Upper lobe of right lung (tissue), 1 donor: ENCODE data around the gene FAM76A. TPM values are rescaled to one million over a fixed set of nuclear protein-coding genes. Genes with fewer than 3 reads are reported as not detected.

Experiments
- ATAC-seq: fragments of 200-7000 bp; cut with Tn5 transposase; one replicate; pipeline ENCODE4 v1.9.1; 2020; ENCODE audit warnings: mild to moderate bottlenecking, moderate library complexity
- DNase-seq: peaks from one replicate; pipeline ENCODE4 v3.0.0-alpha.2; 2020
- H3K27ac ChIP-seq: fragments of 200-600 bp; one replicate; pipeline ENCODE4 v1.8.0; 2022
- H3K27me3 ChIP-seq: fragments of 200-600 bp; one replicate; pipeline ENCODE4 v1.8.0; 2022; ENCODE audit warnings: mild to moderate bottlenecking
- H3K36me3 ChIP-seq: fragments of 200-600 bp; one replicate; pipeline ENCODE4 v1.8.0; 2022
- H3K4me1 ChIP-seq: fragments of 200-600 bp; one replicate; pipeline ENCODE4 v1.8.0; 2022
- H3K4me3 ChIP-seq: fragments of 200-600 bp; one replicate; pipeline ENCODE4 v1.8.0; 2022; ENCODE audit warnings: mild to moderate bottlenecking
- H3K9me3 ChIP-seq: fragments of 200-600 bp; one replicate; pipeline ENCODE4 v1.8.0; 2022
- intact Hi-C: fragments of 100-400 bp; cut with DNase I; formaldehyde crosslinking; loops from one replicate; pipeline ENCODE4 v1.11.0; 2022
- total RNA-seq: library from RNA; stranded (reverse); fragmentation: NEBNext Ultra II Directional; extraction: Animal tissue kit (Norgen Biotek cat#: 25700); gene quantifications from one replicate; pipeline ENCODE4 v1.2.1, GENCODE V29; 2021
- TF ChIP-seq, protein P1 (sequence below): fragments of 200-600 bp; IDR thresholded peaks from one replicate; pipeline ENCODE4 v1.8.0; 2022; ENCODE audit warnings: antibody characterized with exemption
- donor health status: DM: no; HTN: yes; CAD: no; lungs with severe emphysema.

Gene FAM76A
- total RNA-seq, 1 donor from 2014 or later = 23.3 TPM

DNA sequence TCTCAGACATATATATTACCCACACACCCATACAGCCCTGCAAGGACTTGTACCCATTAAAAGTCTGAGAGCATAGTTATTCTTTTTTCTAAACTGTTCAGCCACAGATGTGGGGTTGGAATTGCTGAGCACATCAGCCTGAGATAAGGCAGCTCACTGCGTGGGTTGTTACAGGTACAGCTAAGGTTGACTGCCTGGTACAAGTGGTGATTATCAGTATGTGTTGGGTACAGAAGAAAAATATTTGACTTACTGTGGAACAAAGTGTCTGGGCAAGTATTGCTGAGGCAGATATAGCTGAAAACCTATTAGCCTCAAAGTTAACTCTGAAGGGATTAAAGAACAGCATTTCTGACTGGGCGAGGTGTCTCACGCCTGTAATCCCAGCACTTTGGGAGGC lies 52.3 kb downstream of the FAM76A start:
- Histone ChIP-seq H3K9me3 (no peaks in the 10 kb centered on the region), H3K4me3 (no peak overlapping the region), H3K36me3 (peaks cover 23% of the 10 kb centered on the region), H3K27me3 (no peaks in the 10 kb centered on the region), H3K4me1 (peaks cover 42% of the 10 kb centered on the region), H3K27ac (no peak overlapping the region)
- TF ChIP-seq, protein P1, sequence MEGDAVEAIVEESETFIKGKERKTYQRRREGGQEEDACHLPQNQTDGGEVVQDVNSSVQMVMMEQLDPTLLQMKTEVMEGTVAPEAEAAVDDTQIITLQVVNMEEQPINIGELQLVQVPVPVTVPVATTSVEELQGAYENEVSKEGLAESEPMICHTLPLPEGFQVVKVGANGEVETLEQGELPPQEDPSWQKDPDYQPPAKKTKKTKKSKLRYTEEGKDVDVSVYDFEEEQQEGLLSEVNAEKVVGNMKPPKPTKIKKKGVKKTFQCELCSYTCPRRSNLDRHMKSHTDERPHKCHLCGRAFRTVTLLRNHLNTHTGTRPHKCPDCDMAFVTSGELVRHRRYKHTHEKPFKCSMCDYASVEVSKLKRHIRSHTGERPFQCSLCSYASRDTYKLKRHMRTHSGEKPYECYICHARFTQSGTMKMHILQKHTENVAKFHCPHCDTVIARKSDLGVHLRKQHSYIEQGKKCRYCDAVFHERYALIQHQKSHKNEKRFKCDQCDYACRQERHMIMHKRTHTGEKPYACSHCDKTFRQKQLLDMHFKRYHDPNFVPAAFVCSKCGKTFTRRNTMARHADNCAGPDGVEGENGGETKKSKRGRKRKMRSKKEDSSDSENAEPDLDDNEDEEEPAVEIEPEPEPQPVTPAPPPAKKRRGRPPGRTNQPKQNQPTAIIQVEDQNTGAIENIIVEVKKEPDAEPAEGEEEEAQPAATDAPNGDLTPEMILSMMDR = no peak
- no peak for DNase-seq
- intact Hi-C loops = no loop called here
- ATAC-seq = peak; percentile 17

DNA sequence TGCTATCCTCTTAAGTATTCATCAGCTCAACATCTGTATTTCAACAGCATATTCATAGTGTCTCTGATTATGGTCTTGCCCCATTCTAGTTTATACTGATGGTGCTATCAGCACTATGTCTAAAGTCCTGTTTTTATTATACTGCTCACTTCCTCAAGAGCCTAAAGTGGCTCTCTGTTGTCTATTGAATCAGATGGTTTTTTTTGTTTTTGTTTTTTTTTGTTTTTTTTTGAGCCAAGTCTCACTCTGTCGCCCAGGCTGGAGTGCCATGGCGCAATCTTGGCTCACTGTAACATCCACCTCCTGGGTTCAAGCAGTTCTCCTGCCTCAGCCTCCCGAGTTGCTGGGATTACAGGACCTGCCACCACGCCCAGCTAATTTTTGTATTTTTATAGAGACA lies 53.4 kb downstream of the FAM76A start:
- DNase-seq (no peak), ATAC-seq (peak; percentile 46)
- Histone ChIP-seq H3K27ac (no peak overlapping the region), H3K9me3 (no peaks in the 10 kb centered on the region), H3K27me3 (no peaks in the 10 kb centered on the region), H3K36me3 (peaks cover 23% of the 10 kb centered on the region), H3K4me1 (peaks cover 50% of the 10 kb centered on the region), H3K4me3 (no peak overlapping the region)
- intact Hi-C loops = no loop called here
- TF ChIP-seq, protein P1 = no peak

DNA sequence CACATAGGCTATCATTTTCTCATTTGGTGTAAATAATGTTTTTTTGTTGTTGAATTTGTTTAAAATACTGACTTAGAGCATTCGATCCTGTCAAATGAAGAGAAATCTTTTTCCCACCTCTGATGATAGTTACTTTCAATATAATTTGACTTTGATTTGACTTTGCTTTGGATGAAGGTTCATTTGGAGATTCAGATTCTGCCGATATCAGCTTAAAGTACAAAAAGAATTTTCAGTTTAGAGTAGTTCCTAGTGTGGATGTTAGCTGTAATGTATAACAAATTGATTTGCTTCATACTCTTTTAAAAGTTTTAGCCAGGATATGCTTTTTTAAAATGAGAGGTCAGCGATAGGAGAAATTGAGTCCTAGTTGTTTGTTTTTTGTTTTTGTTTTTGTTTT lies 57.2 kb downstream of the FAM76A start:
- H3K4me1 ChIP-seq = peaks cover 50% of the 10 kb centered on the region
- no peaks in the 10 kb centered on the region for H3K9me3 ChIP-seq
- ATAC-seq (no peak), DNase-seq (no peak)
- H3K4me3 ChIP-seq = no peak overlapping the region
- intact Hi-C loops = no loop called here
- peaks cover 18% of the 10 kb centered on the region for H3K36me3 ChIP-seq
- TF ChIP-seq, protein P1 = no peak
- no peaks in the 10 kb centered on the region for H3K27me3 ChIP-seq
- no peak overlapping the region for H3K27ac ChIP-seq

DNA sequence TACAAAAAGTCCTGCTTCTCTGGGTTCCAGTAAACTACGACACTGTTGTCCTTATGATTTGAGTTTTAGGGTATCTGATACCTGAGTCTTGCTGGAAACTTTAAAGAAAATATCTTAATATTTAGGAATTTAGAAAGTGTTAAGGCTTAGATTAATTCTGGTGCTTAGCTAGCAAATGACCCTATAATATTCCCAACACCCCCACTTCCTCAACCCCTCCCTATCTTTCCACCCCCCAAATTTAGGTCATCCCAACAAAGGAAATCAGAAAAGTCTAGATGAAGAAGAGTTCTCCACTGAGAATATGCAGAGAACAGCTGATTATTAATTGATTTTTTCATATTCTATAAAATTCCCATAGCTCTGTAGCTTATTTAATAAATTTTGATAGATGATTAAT lies 58.9 kb downstream of the FAM76A start:
- Histone ChIP-seq H3K4me1 (peaks cover 60% of the 10 kb centered on the region), H3K9me3 (no peaks in the 10 kb centered on the region), H3K27me3 (no peaks in the 10 kb centered on the region), H3K27ac (peak overlapping the region; percentile 68), H3K4me3 (no peak overlapping the region), H3K36me3 (peaks cover 19% of the 10 kb centered on the region)
- intact Hi-C loops = no loop called here
- DNase-seq (no peak), ATAC-seq (no peak)
- TF ChIP-seq, protein P1 = no peak

DNA sequence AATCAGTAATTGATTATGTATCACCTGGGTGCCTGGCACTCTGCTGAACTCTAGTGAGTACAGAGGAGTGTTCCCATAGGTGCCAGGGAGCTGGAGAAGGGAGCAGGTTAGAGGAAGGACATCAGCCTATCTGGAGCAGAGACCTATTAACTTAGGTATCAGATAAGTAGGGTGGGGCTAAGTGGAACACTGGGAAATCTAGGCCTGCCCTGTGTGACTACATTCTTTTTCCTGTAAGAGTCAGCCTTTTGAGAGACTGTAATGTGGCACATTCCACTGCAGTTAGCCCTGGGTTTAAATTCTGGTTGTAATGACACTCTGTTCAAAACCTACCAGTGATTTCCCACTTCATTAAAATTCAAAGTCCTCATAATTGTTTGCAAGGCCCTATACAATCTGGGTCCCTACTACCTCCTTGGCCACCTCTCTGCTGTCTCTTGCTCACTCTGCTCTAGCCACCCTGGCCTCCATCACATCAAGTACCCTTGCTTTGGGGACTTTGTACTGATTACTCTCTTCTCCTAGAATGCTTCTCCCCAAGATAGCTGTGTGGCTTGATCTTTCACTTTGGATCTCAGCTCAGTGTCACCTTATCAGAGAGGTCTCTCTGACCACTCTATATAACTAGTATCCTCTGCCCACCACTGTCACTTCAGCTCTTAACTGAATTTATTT lies 60.2 kb downstream of the FAM76A start:
- TF ChIP-seq, protein P1 = no peak
- ATAC-seq = peak; percentile 93
- Histone ChIP-seq H3K36me3 (peaks cover 26% of the 10 kb centered on the region), H3K27me3 (no peaks in the 10 kb centered on the region), H3K9me3 (no peaks in the 10 kb centered on the region), H3K4me3 (no peak overlapping the region), H3K27ac (peak overlapping the region; percentile 68), H3K4me1 (peaks cover 72% of the 10 kb centered on the region)
- DNase-seq = no peak
- intact Hi-C loops = no loop called here

DNA sequence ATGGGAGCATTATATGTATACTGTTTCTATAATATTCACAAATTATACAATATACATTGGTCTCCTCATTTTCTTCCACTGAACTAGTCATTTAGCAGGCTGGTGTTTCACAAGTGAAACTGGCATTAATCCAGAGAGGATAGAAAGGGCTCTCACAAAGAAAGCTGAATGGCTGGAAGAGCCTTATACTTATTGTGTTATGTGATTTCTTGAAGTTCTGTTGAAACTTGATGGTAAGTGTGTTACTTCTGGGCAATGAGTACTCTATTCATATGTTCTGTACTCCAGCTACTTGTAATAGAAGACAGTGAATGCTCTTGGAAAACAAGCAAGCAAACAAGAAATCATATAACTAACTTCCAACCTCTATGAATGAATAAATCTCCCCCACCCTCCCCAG lies 62.1 kb downstream of the FAM76A start:
- H3K36me3 ChIP-seq = peaks cover 31% of the 10 kb centered on the region
- no peak overlapping the region for H3K4me3 ChIP-seq
- no peak for DNase-seq
- H3K27me3 ChIP-seq = no peaks in the 10 kb centered on the region
- H3K4me1 ChIP-seq = peaks cover 74% of the 10 kb centered on the region
- peak; percentile 15 for ATAC-seq
- intact Hi-C loops = no loop called here
- no peaks in the 10 kb centered on the region for H3K9me3 ChIP-seq
- H3K27ac ChIP-seq = peak overlapping the region; percentile 68
- TF ChIP-seq, protein P1 = no peak
